Measurements from ENCODE around the gene NAT8L.

NAT8L gene

GRCh38 chr4:2065106-2065930, 6.2 kb downstream of the NAT8L start:
- DNase-seq, result no peak

DNA sequence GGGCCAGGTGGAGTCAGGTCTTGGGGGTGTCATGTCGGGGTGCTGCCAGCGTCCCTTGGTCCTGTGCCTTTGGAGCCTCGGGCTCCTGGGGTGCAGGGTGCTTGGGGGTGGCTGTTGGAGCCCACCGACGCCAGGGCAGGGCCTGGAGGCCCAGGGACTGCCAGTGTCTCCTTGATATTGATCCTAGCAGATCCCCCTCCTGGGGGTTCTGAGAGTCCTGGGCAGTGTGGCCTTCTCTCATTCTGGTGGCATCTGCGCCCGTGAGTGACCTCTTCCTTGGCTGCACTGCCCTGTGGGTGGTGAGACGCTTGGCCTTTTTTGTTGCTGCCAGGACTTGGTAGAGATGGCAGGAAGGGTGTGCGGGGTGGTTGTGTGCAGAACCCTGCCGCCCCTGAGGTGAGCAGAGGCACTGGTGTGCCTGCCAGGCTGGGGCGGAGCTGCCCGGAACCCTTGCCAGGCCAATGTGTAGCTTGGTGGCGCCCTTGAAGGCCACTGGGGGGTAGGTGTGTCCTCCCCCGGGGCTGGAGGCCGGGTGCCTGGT, 7.0 kb downstream of the NAT8L start:
- DNase-seq, result no peak

DNA sequence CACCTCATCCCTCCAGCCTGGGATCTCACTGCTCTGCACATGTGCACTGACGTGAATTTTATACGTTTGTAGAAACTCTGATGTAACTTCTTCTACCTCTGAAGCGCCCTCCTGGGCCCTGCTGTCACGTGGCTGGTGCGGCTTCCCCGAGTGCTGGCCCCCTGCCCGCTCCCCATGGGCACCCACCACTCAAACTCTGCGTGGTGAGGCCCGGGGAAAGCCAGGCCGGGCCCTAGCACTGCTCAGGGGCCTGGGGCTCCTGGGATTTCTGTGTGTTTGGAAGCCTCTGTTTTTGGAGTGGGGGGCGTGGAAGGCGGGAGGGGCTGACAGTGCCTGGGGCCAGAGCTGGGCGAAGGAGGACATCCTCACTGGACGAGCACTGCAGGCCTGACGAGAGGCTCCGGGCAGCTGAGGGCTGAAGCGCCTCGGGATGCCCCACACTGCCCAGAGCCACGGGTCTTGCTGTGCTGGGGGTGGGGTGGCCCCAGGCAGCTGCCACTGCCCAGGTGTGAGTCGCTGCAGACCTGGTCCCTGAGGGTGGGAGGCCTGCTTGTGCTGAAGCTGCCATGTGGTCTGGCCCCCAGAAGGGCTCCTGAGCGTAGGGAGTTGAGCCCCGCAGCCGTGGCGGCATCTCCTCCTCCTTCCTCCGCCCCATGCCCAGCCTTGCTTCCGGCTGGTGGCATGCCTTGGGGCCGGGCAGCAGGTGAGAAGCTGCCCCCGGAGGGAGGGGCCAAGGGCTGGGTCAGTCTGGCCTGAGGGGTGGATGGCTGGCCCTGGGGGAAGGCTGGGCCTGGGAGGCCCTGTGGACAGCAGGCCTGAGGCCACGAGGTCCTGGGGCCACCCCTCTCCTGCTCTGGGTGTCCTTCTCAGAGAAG, 7.7 kb downstream of the NAT8L start:
- DNase-seq, result no peak

DNA sequence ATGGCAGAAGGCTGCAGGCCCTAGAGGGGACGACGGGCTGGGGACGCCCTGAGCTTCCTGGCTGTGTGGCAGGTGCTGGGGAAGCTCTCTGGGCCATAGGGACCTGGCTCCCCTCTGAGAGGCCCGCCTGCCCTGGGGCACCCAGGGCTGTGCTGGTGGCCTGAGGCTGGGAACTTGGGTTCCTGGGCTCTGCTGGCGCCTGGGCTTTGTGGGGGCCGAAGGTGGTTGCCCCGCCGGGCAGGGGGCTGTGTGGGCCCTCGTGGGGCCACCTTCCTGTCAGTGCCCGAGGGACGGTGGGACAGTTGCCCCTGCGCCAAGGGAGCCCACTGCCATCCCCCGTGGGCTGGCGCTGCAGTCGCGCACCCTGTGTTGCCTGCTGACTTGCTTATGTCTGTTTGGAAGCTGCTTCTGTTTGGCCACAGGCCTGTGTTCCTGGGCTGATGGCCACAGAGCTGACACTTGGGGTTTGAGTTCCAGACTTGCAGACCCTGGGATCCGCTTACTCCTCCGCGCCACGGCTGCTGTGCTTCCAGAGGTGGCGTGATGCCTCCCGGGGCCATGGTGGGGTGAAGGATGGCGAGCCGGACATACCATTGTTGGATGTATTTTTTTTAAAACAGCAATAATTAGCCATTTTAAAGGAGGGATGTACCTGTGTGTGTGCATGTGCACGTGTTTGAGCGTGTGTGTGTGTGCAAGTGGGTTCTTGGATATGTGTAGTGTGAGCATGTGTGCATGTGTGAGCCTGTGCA, 8.5 kb downstream of the NAT8L start:
- no peak for DNase-seq

- no peak for DNase-seq
These were observed 9.0 kb downstream of the NAT8L start for GRCh38 chr4:2068198-2068470.

DNA sequence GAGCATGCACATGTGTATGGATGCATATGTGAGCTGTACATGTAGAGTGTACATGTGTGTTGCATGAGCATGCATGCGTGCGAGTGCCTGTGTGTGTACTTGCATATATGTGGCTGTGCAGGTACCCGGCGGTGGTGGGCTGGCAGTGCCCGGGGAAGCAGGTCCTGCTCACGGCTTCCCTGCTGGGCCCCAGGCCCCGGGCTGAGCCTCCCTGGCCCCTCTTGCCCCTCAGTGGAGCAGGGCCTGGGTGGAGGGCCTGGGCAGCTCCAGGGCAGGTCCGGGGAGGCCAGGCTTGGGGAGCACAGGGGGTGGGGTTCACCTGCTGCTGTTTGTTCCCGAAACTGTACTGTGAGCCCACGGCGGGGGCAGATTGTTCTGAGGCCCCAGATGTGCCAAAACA, 9.4 kb downstream of the NAT8L start:
- no peak for DNase-seq

GRCh38 chr4:2069161-2069971, 10.2 kb downstream of the NAT8L start:
- no peak for DNase-seq

- no peak for DNase-seq
These were observed 10.9 kb downstream of the NAT8L start for GRCh38 chr4:2069986-2070385.

DNA sequence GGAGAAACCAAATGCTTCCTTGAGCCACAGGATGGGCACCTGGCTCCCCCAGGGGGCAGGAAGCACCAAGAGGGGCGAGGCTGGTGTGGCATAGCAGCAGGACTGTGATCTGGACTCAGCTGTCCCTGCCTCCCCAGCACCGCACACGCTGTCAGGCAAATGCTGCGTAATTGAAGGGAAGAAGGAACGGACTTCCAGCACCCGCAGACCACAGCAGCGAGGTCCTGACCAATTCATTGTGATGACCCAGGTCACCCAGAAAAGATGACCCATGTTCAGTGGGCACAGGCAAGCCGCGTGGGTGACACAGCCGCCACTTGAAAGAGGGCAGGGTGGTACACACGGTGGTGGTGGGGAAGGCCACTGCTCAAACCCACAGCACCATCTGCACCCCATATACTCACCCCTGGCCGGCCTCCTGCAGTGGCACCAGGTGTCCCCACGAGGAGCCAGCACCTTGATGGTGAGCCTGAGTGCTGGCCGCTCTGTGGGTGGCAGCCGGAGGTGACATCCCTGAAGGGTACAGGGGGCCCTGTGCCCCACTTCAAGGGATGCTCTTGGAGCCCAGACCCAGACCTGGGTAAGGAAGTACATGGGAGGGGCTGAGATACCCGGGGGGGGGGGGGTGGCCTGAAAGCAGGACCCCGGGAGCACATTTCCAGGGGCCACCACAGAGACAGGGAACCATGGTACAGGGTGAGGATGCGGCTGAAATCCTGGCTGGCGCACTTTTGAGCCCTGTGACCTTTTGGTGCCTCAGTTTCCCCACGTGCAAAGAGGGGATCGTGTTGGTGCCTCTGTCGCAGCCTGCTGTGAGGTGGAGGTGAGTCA, 11.5 kb downstream of the NAT8L start:
- DNase-seq, result no peak

- DNase-seq, result no peak
These were observed 12.3 kb downstream of the NAT8L start for GRCh38 chr4:2071252-2071911.

- DNase-seq, result no peak
These were observed 13.1 kb downstream of the NAT8L start for GRCh38 chr4:2071912-2072867.

DNA sequence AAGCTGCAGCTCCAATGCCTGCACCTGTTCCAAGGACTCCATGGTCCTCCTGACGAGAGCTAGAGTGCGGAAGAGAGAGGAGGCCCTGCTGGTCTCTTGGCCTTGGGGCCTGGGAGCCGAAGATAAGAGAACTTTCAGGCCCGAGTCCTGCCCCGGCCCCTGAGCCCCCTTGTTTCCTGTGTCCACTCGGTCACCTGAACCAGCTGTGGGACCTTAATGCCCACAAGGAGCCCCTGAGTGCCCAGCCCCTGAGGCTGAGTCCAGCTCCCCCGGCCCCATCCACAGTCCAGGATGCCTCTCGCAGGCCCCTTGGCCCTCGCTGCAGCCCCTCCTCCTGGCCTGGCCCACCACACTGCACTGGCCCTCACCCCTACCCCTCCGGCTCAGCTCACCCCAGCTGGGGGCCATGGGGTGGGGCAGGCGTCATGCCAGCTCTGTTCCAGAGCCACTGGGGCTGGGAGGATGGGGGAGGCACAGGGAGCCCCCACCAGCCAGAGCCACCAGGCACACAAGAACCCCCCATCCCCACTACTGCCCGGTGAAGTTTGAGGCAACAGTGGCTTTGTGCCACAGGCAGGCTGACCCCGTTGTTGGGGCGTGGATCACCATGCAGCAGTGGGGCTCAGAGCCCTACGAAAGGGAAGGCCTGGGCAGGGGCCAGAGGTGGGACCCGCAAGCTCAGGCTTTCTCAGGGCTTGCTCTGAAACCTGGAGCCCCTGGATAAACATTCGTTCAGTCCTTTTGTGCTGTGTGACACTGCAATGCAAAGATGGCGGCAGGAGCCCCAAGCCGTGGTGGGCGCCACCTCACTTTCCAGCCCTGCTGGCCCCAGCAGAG, 14.1 kb downstream of the NAT8L start:
- DNase-seq, result no peak

DNA sequence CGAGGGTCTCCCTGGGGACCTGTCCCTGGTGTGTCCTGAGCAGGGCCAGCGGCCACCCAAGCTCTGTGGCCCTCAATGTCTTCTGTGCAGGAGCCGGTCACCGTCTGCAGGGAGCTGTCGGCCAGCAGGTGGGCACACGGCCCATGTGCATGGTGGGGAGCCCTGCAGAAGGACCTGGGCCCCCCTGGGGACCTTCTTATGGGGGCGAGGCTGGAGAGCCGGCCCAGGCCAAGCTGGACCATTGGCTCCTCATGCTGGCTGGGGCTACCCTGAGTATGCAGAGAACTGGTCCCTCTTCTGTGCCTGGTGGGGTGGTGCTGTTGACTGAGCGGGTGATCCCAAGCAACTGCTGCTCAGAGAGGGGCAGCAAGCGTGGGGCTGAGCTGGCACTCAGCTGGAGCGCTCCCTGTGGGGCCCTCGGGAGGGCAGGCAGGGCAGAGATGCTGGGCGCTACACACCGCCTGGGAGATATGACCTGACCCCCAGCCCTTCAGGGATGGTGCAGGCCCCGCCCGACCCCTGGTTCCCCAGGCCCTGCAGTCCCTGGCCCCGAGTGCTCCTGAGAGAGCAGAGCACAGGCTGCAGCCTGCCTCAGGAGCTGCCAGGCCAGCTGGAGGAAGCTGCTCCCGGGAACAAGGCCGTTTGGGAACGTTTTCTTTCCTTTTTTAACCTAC, 14.8 kb downstream of the NAT8L start:
- no peak for DNase-seq

DNA sequence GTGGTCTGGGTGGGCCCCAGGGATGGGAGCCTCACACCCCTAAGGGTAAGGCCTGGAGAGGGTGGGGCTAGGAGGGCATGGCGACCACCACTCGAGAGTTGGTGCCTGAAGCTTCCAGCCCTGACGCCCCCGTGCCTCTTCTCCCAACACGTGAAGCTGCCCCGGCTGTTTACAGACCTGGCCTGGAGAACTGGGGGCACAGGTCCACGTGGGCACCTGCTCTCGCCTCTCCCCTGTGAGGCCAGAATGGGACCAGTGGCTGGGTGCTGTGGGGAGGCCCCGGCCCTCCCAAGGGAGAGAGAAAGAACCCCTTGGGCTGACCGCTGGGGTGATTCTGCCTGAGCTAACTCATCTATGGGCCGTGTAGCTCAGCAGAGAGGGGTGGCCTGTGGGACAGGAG, 15.5 kb downstream of the NAT8L start:
- no peak for DNase-seq

DNA sequence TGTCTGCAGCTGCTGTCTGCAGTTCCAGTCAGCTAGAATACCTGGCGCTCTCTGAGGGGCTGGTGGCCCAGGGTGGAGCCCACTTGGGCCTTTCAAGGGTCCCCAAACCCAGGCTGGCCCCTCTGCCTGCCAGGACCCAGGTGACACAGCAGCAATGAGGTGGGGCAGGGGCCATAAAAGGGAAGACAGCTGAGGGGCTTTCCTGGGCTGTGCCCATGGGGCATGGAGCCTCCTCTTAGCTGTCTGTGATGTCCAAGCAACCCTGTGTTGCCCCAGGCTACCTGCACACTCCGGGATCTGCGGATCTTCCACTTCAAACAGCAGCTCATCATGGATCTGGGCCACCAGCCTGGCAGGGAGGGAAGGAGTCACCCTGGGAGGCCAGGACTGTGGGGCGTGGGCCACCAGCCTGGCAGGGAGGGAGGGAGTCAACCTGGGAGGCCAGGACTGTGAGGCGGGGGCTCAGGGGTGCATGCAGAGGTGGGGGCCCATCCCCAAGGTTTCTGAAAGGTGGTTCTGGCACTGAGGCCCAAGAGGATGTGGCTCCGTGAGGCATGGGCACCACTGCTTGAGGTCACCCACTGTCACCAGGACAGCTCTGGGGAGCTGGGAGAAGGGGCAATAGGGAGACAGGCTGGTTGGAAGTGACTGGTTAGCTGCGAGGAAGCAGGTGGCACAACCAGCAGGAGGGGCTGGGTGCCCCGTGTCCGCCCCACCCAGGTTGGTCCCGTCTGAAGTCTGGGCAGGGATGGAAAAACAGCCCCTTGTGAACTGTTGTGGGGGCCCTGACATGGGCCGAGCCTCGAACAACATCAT, 16.3 kb downstream of the NAT8L start:
- DNase-seq, result no peak

- no peak for DNase-seq
These were observed 17.1 kb downstream of the NAT8L start for GRCh38 chr4:2075987-2076907.
